Measurements from ENCODE around the gene TNIK.

Gene TNIK

DNA sequence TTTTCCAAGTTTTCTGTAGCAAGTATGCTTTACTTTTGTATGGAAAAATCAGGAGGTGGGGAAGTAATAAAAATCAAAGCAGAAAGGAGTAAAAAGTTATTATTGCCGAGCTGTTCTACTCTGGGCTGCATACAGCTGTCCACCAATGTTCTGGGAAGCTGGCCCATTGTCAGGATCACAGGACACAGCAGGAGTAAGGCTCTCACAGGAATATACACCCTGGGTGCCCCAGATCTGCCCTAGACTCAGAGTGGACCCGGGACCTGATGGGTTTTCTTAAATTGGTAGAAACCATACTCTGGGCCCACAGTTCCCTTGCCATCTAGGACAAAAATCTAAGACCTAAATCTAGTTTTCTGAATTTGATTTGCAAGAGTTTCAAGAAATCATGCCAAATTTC is 60.4 kb downstream of the TNIK start:
- no peak overlapping the region for H3K4me3 ChIP-seq (ENCODE audit: low read depth, low read length, poor library complexity, severe bottlenecking)
- no peaks in the 10 kb centered on the region for H3K4me1 ChIP-seq (ENCODE audit: insufficient read depth, low read length, severe bottlenecking)
- H3K27me3 ChIP-seq (ENCODE audit: insufficient read depth, low read length) = no peaks in the 10 kb centered on the region
- H4K20me1 ChIP-seq (ENCODE audit: insufficient read depth, low read length) = no peaks in the 10 kb centered on the region
- TF ChIP-seq EZH2 (IDR thresholded peaks at IDR 0.05; ENCODE audit: borderline replicate concordance, low read length) (no peak), CTCF (IDR thresholded peaks at IDR 0.05; ENCODE audit: low read length) (no peak)
- no peak overlapping the region for H3K27ac ChIP-seq (ENCODE audit: low read depth, low read length, poor library complexity, severe bottlenecking)
- no peaks in the 10 kb centered on the region for H3F3A ChIP-seq (ENCODE audit: insufficient read depth, low read length)
- H3K36me3 ChIP-seq (ENCODE audit: insufficient read depth, low read length) = no peaks in the 10 kb centered on the region
- no peaks in the 10 kb centered on the region for H3K79me2 ChIP-seq (ENCODE audit: insufficient read depth, low read length)
- no peak overlapping the region for H3K9ac ChIP-seq (ENCODE audit: low read length)
- no peaks in the 10 kb centered on the region for H3K9me3 ChIP-seq (ENCODE audit: low read length)
- H2AFZ ChIP-seq (ENCODE audit: low read length) = no peak overlapping the region
- no peaks in the 10 kb centered on the region for H3K9me2 ChIP-seq (ENCODE audit: low read depth, low read length)
- H3K4me2 ChIP-seq (ENCODE audit: low read length) = no peak overlapping the region

- H2AFZ ChIP-seq (ENCODE audit: low read length) = no peak overlapping the region
- H3K27ac ChIP-seq (ENCODE audit: low read depth, low read length, poor library complexity, severe bottlenecking) = no peak overlapping the region
- H3K9me2 ChIP-seq (ENCODE audit: low read depth, low read length) = no peaks in the 10 kb centered on the region
- TF ChIP-seq EZH2 (IDR thresholded peaks at IDR 0.05; ENCODE audit: borderline replicate concordance, low read length) = no peak
- TF ChIP-seq CTCF (IDR thresholded peaks at IDR 0.05; ENCODE audit: low read length) = no peak
- H3K4me2 ChIP-seq (ENCODE audit: low read length) = no peak overlapping the region
- H4K20me1 ChIP-seq (ENCODE audit: insufficient read depth, low read length) = no peaks in the 10 kb centered on the region
- no peaks in the 10 kb centered on the region for H3K4me1 ChIP-seq (ENCODE audit: insufficient read depth, low read length, severe bottlenecking)
- no peaks in the 10 kb centered on the region for H3K27me3 ChIP-seq (ENCODE audit: insufficient read depth, low read length)
- no peaks in the 10 kb centered on the region for H3F3A ChIP-seq (ENCODE audit: insufficient read depth, low read length)
- no peaks in the 10 kb centered on the region for H3K36me3 ChIP-seq (ENCODE audit: insufficient read depth, low read length)
- no peak overlapping the region for H3K9ac ChIP-seq (ENCODE audit: low read length)
- H3K79me2 ChIP-seq (ENCODE audit: insufficient read depth, low read length) = no peaks in the 10 kb centered on the region
- no peaks in the 10 kb centered on the region for H3K9me3 ChIP-seq (ENCODE audit: low read length)
- H3K4me3 ChIP-seq (ENCODE audit: low read depth, low read length, poor library complexity, severe bottlenecking) = no peak overlapping the region
Measured at GRCh38 chr3:171398343-171398742, 61.9 kb downstream of the TNIK start.

DNA sequence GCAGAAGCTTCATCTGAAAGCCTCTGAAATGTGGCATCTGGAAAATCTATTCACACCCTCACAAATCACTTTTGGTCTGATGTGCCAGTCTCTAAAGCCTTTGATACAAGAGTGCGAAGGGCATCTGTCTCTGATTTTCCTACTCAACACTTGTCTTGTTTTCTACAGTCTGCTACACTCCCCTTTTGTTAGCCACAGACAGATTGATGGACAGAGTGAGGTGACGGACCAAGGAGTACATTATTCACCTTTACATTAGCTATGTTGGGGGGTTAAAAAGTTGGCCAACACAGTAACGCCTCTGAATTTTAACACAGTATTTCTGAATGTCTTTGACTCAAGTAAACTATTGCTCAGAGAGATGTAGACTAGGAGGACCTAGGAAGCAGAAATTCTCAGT is 63.1 kb downstream of the TNIK start:
- Histone ChIP-seq H2AFZ (ENCODE audit: low read length) (no peak overlapping the region), H3K4me1 (ENCODE audit: insufficient read depth, low read length, severe bottlenecking) (no peaks in the 10 kb centered on the region), H3K9me2 (ENCODE audit: low read depth, low read length) (no peaks in the 10 kb centered on the region), H3K36me3 (ENCODE audit: insufficient read depth, low read length) (no peaks in the 10 kb centered on the region), H4K20me1 (ENCODE audit: insufficient read depth, low read length) (no peaks in the 10 kb centered on the region), H3K9me3 (ENCODE audit: low read length) (no peaks in the 10 kb centered on the region), H3K4me3 (ENCODE audit: low read depth, low read length, poor library complexity, severe bottlenecking) (no peak overlapping the region), H3F3A (ENCODE audit: insufficient read depth, low read length) (no peaks in the 10 kb centered on the region), H3K79me2 (ENCODE audit: insufficient read depth, low read length) (no peaks in the 10 kb centered on the region), H3K27ac (ENCODE audit: low read depth, low read length, poor library complexity, severe bottlenecking) (no peak overlapping the region), H3K9ac (ENCODE audit: low read length) (no peak overlapping the region), H3K27me3 (ENCODE audit: insufficient read depth, low read length) (no peaks in the 10 kb centered on the region), H3K4me2 (ENCODE audit: low read length) (no peak overlapping the region)
- no peak for TF ChIP-seq EZH2 (IDR thresholded peaks at IDR 0.05; ENCODE audit: borderline replicate concordance, low read length)
- TF ChIP-seq CTCF (IDR thresholded peaks at IDR 0.05; ENCODE audit: low read length) = no peak

Measured in OCI-LY1 (cell line).